ES-I3 (cell line): Measurements from ENCODE around the gene SLC35D3.
"Not testable (repeated sequence)": the region's sequence is repeated elsewhere in the genome, so short reads cannot be mapped to it uniquely, and the experiment has no call there.

Source experiments
- H3K36me3 ChIP-seq: 2 replicates; pipeline ENCODE4 v1.6.1; 2013; ENCODE audit warnings: mild to moderate bottlenecking, low read length, control low read depth, moderate library complexity; ENCODE audit not compliant: insufficient read depth
- H3K4me1 ChIP-seq: 2 replicates; pipeline ENCODE4 v1.6.1; 2013; ENCODE audit warnings: mild to moderate bottlenecking, control low read depth, low read length; ENCODE audit not compliant: insufficient read depth
- H3K9ac ChIP-seq: 2 replicates; pipeline ENCODE4 v1.6.1; 2013; ENCODE audit warnings: low read depth, mild to moderate bottlenecking, low read length, moderate library complexity
- H3K9me3 ChIP-seq: 2 replicates; pipeline ENCODE4 v1.6.1; 2013; ENCODE audit warnings: mild to moderate bottlenecking, low read length, moderate library complexity; ENCODE audit not compliant: control insufficient read depth, insufficient read depth

Gene SLC35D3

GRCh38 chr6:136921936-136922684 lies at the start of gene SLC35D3:
Gene SLC35D3, plus strand, starts transcription at chr6:136922301. Its CDS starts 128 bp downstream, at chr6:136922429.
- H3K9me3 ChIP-seq, result no peaks in the 10 kb centered on the region; the same call in 1 of the 2 replicates
- H3K9ac ChIP-seq, result peak within 1 kb of the TSS; percentile 68
- H3K36me3 ChIP-seq, result no peaks in the 10 kb centered on the region
- H3K4me1 ChIP-seq, result 0 out of 2 replicates have a peak, but pooled peaks cover 5% of the 10 kb centered on the region

GRCh38 chr6:136873748-136874147 lies 48.4 kb upstream of the SLC35D3 start:
- no peaks in the 10 kb centered on the region; the same call in 1 of the 2 replicates for H3K9me3 ChIP-seq
- no peaks in the 10 kb centered on the region for H3K36me3 ChIP-seq
- H3K9ac ChIP-seq, result no peak overlapping the region
- H3K4me1 ChIP-seq, result no peaks in the 10 kb centered on the region

GRCh38 chr6:136876469-136876868 lies 45.6 kb upstream of the SLC35D3 start:
- not testable (repeated sequence) for H3K4me1 ChIP-seq, H3K36me3 ChIP-seq, H3K9me3 ChIP-seq, H3K9ac ChIP-seq

- no peak overlapping the region for H3K9ac ChIP-seq
- no peaks in the 10 kb centered on the region for H3K9me3 ChIP-seq
- peaks cover 11% of the 10 kb centered on the region for H3K4me1 ChIP-seq
- H3K36me3 ChIP-seq, result no peaks in the 10 kb centered on the region
These were observed 41.2 kb upstream of the SLC35D3 start for GRCh38 chr6:136880748-136881460.

GRCh38 chr6:136886091-136886490 lies 36.0 kb upstream of the SLC35D3 start:
- no peak overlapping the region for H3K9ac ChIP-seq
- peaks cover 7% of the 10 kb centered on the region for H3K4me1 ChIP-seq
- no peaks in the 10 kb centered on the region for H3K9me3 ChIP-seq
- no peaks in the 10 kb centered on the region for H3K36me3 ChIP-seq

- H3K9ac ChIP-seq, result no peak overlapping the region
- H3K9me3 ChIP-seq, result no peaks in the 10 kb centered on the region
- H3K36me3 ChIP-seq, result no peaks in the 10 kb centered on the region
- H3K4me1 ChIP-seq, result no peaks in the 10 kb centered on the region
These were observed 34.1 kb upstream of the SLC35D3 start for GRCh38 chr6:136887953-136888352.

- Histone ChIP-seq H3K36me3 (no peaks in the 10 kb centered on the region), H3K4me1 (no peaks in the 10 kb centered on the region), H3K9me3 (no peaks in the 10 kb centered on the region), H3K9ac (no peak overlapping the region)
These were observed 32.6 kb upstream of the SLC35D3 start for GRCh38 chr6:136889271-136890193.

- no peaks in the 10 kb centered on the region for H3K36me3 ChIP-seq
- no peaks in the 10 kb centered on the region for H3K9me3 ChIP-seq
- no peak overlapping the region for H3K9ac ChIP-seq
- no peaks in the 10 kb centered on the region for H3K4me1 ChIP-seq
These were observed 31.8 kb upstream of the SLC35D3 start for GRCh38 chr6:136890194-136890839.

- Histone ChIP-seq H3K4me1 (no peaks in the 10 kb centered on the region), H3K36me3 (no peaks in the 10 kb centered on the region), H3K9me3 (no peaks in the 10 kb centered on the region), H3K9ac (no peak overlapping the region)
These were observed 31.1 kb upstream of the SLC35D3 start for GRCh38 chr6:136890986-136891385.

- Histone ChIP-seq H3K9me3 (no peaks in the 10 kb centered on the region), H3K4me1 (no peaks in the 10 kb centered on the region), H3K36me3 (no peaks in the 10 kb centered on the region), H3K9ac (no peak overlapping the region)
These were observed 28.9 kb upstream of the SLC35D3 start for GRCh38 chr6:136893187-136893586.

GRCh38 chr6:136895901-136896300 lies 26.2 kb upstream of the SLC35D3 start:
- no peaks in the 10 kb centered on the region for H3K4me1 ChIP-seq
- H3K9me3 ChIP-seq, result no peaks in the 10 kb centered on the region
- H3K36me3 ChIP-seq, result no peaks in the 10 kb centered on the region
- no peak overlapping the region for H3K9ac ChIP-seq

GRCh38 chr6:136897071-136897470 lies 25.0 kb upstream of the SLC35D3 start:
- no peaks in the 10 kb centered on the region for H3K4me1 ChIP-seq
- no peak overlapping the region for H3K9ac ChIP-seq
- H3K36me3 ChIP-seq, result no peaks in the 10 kb centered on the region
- H3K9me3 ChIP-seq, result no peaks in the 10 kb centered on the region

GRCh38 chr6:136901212-136901784 lies 20.8 kb upstream of the SLC35D3 start:
- H3K9ac ChIP-seq, result no peak overlapping the region
- H3K9me3 ChIP-seq, result no peaks in the 10 kb centered on the region
- H3K36me3 ChIP-seq, result no peaks in the 10 kb centered on the region
- no peaks in the 10 kb centered on the region for H3K4me1 ChIP-seq

- not testable (repeated sequence) for H3K9ac ChIP-seq, H3K9me3 ChIP-seq, H3K4me1 ChIP-seq, H3K36me3 ChIP-seq
These were observed 17.6 kb upstream of the SLC35D3 start for GRCh38 chr6:136904477-136904876.
